ENCODE data around the gene KRTAP6-3.

KRTAP6-3 gene

GRCh38 chr21:30623362-30623761 lies 31.1 kb downstream of the KRTAP6-3 start:
- no peak overlapping the region for H3K27ac ChIP-seq
- no peak for DNase-seq (ENCODE audit: low read depth, low spot score)

GRCh38 chr21:30625449-30626165 lies 33.4 kb downstream of the KRTAP6-3 start:
- no peak for DNase-seq (ENCODE audit: low read depth, low spot score)
- no peak overlapping the region for H3K27ac ChIP-seq

GRCh38 chr21:30628109-30628508 lies 35.9 kb downstream of the KRTAP6-3 start:
- H3K27ac ChIP-seq, result no peak overlapping the region

GRCh38 chr21:30629200-30629599 lies 37.0 kb downstream of the KRTAP6-3 start:
- no peak for DNase-seq (ENCODE audit: low read depth, low spot score)
- no peak overlapping the region for H3K27ac ChIP-seq

More at GRCh38 chr21:30628109-30628508, 35.9 kb downstream of the KRTAP6-3 start:
- DNase-seq (ENCODE audit: low read depth, low spot score), result no peak

GRCh38 chr21:30634906-30635305 lies 42.7 kb downstream of the KRTAP6-3 start, which contains the start of gene KRTAP20-2:
Gene KRTAP20-2 (plus strand): TSS chr21:30635206. CDS start chr21:30635264, 58 bp downstream.
- H3K27ac ChIP-seq, result no peak within 1 kb of the TSS
- no peak for DNase-seq (ENCODE audit: low read depth, low spot score)

- H3K27ac ChIP-seq, result no peak overlapping the region
- no peak for DNase-seq (ENCODE audit: low read depth, low spot score)
Measured at GRCh38 chr21:30638686-30639085, 46.4 kb downstream of the KRTAP6-3 start.

- H3K27ac ChIP-seq, result no peak within 1 kb of the TSS
- no peak for DNase-seq (ENCODE audit: low read depth, low spot score)
Measured at GRCh38 chr21:30642564-30642963, 50.3 kb downstream of the KRTAP6-3 start, which contains the start of gene KRTAP20-3. Gene KRTAP20-3 (plus strand): TSS chr21:30642864.
